MM.1S (cell line): ENCODE data around the gene MVB12B.

Experiments
- CTCF ChIP-seq: fragments of 300-600 bp; sonication (generic); IDR thresholded peaks from 2 replicates; pipeline ENCODE4 v1.5.1; 2016; ENCODE audit warnings: antibody characterized with exemption, low read length, mixed read lengths
- EZH2 ChIP-seq: fragments of 300-600 bp; sonication (generic); optimal IDR thresholded peaks from 2 replicates; pipeline ENCODE3; 2017; ENCODE audit warnings: low read depth, mild to moderate bottlenecking, antibody characterized with exemption, low read length, mixed read lengths
- EZH2phosphoT487 ChIP-seq: fragments of 300-600 bp; sonication (generic); IDR thresholded peaks from 2 replicates; pipeline ENCODE4 v1.6.1; 2018; ENCODE audit warnings: antibody characterized with exemption, low read length

- TF ChIP-seq CTCF, result no peak
- no peak for TF ChIP-seq EZH2
- no peak for TF ChIP-seq EZH2phosphoT487
Observed at GRCh38 chr9:126404459-126404858, 77.8 kb downstream of the MVB12B start.
